Endothelial cell of umbilical vein (primary cell): Measurements from ENCODE around the gene STAG1. TPM values are rescaled to one million over a fixed set of nuclear protein-coding genes. Genes with fewer than 3 reads are reported as not detected.

Experiments used
- BruUV-seq: library from RNA; stranded (reverse); fragments of 400-500 nt; replicated peaks from 2 replicates; lab custom pipeline; 2021; lab: Mats Ljungman, UMichigan
- CTCF ChIA-PET: fragments of 300-600, 350-600 bp; sonication (Branson Sonifier 250); formaldehyde crosslinking; loops from one replicate; lab custom pipeline; 2021; ENCODE audit warnings: antibody characterized with exemption, inconsistent platforms; lab: Charles Lee
- POLR2A ChIA-PET: fragments of 300-600, 350-600 bp; sonication (Branson Sonifier 250); formaldehyde crosslinking; loops from one replicate; lab custom pipeline; 2021; ENCODE audit warnings: antibody characterized with exemption, inconsistent platforms; lab: Charles Lee
- DNase-seq: peaks from one replicate; pipeline ENCODE4 v3.0.0-alpha.2; 2011; ENCODE audit warnings: low read depth, low spot score
- FAIRE-seq: peaks from 2 replicates; lab custom pipeline; 2011; peaks lifted over from hg19 to GRCh38; lab: Jason Lieb, UNC
- H2AFZ ChIP-seq: 2 replicates; pipeline ENCODE4 v1.6.0; 2012; ENCODE audit warnings: low read depth, low read length, control low read depth, inconsistent platforms
- H3K27ac ChIP-seq: 2 replicates; pipeline ENCODE4 v1.5.1; 2011; ENCODE audit warnings: low read depth, mild to moderate bottlenecking, control low read depth, low read length, moderate library complexity; ENCODE audit not compliant: insufficient read depth
- H3K27me3 ChIP-seq, 2 experiments: 2 replicates each; pipeline versions ENCODE4 v1.6.0 to v1.6.1; 2011; ENCODE audit warnings: low read length in 2 of 2, mixed read lengths in 1 of 2; ENCODE audit not compliant: control insufficient read depth in 2 of 2, insufficient read depth in 2 of 2
- H3K36me3 ChIP-seq, 2 experiments: 2 replicates in 1 of 2; 3 replicates in 1 of 2; pipeline ENCODE4 v1.5.1; 2011; ENCODE audit warnings: low read length in 2 of 2, mild to moderate bottlenecking in 1 of 2, moderate library complexity in 1 of 2; ENCODE audit not compliant: control insufficient read depth in 2 of 2, insufficient read depth in 2 of 2; ENCODE audit errors: extremely low read depth in 1 of 2
- H3K4me1 ChIP-seq: 3 replicates; pipeline ENCODE4 v1.5.1; 2011; ENCODE audit warnings: mild to moderate bottlenecking, low read length; ENCODE audit not compliant: control insufficient read depth, insufficient read depth; ENCODE audit errors: extremely low read depth
- H3K4me2 ChIP-seq: 2 replicates; pipeline ENCODE4 v1.6.1; 2011; ENCODE audit warnings: low read length, control low read depth, mixed read lengths; ENCODE audit not compliant: insufficient read depth
- H3K4me3 ChIP-seq, 3 experiments: fragments of 200-600 bp in 1 of 3; sonication (generic), shearing (Covaris generic) in 1 of 3; replicated peaks in 1 of 3; 2 replicates each; pipeline ENCODE4 v1.5.1; 2011 to 2016; ENCODE audit warnings: control low read depth in 3 of 3, low read length in 3 of 3, mild to moderate bottlenecking in 2 of 3, inconsistent platforms in 1 of 3, low read depth in 1 of 3, moderate library complexity in 1 of 3; ENCODE audit not compliant: insufficient read depth in 1 of 3
- H3K79me2 ChIP-seq: 2 replicates; pipeline ENCODE4 v1.6.0; 2012; ENCODE audit warnings: low read length, inconsistent platforms; ENCODE audit not compliant: control insufficient read depth, insufficient read depth
- H3K9ac ChIP-seq: replicated peaks from 2 replicates; pipeline ENCODE3; 2011; ENCODE audit warnings: low read length, control low read depth; ENCODE audit not compliant: insufficient read depth; ENCODE audit errors: extremely low read depth
- H3K9me1 ChIP-seq: replicated peaks from 3 replicates; pipeline ENCODE4 v1.6.0; 2011; ENCODE audit warnings: mild to moderate bottlenecking, low read length; ENCODE audit not compliant: control insufficient read depth, insufficient read depth; ENCODE audit errors: extremely low read depth
- H3K9me3 ChIP-seq: replicated peaks from 2 replicates; pipeline ENCODE4 v1.5.1; 2012; ENCODE audit warnings: low read length, inconsistent platforms; ENCODE audit not compliant: control insufficient read depth, insufficient read depth
- H4K20me1 ChIP-seq: replicated peaks from 2 replicates; pipeline ENCODE3; 2011; ENCODE audit warnings: mild to moderate bottlenecking, low read length; ENCODE audit not compliant: control insufficient read depth, insufficient read depth; ENCODE audit errors: extremely low read depth
- CTCF ChIP-seq, 2 donors: IDR thresholded peaks; 1 replicate in 1 of 2; 2 replicates in 1 of 2; pipeline ENCODE4 v1.5.1; 2011; ENCODE audit warnings: low read length in 2 of 2, mild to moderate bottlenecking in 2 of 2, moderate library complexity in 2 of 2, control low read depth in 1 of 2, inconsistent platforms in 1 of 2, low read depth in 1 of 2; ENCODE audit not compliant: insufficient read depth in 1 of 2; ENCODE audit errors: extremely low read depth in 1 of 2
- FOS ChIP-seq: IDR thresholded peaks from 2 replicates; pipeline ENCODE4 v1.6.1; 2011; ENCODE audit warnings: mild to moderate bottlenecking, low read length, moderate library complexity, borderline replicate concordance; ENCODE audit not compliant: insufficient read depth
- JUN ChIP-seq: IDR thresholded peaks from 2 replicates; pipeline ENCODE4 v1.6.1; 2011; ENCODE audit warnings: borderline replicate concordance, low read depth; ENCODE audit not compliant: insufficient read length, insufficient read depth
- MYC ChIP-seq: IDR thresholded peaks from one replicate; pipeline ENCODE4 v1.6.1; 2011; ENCODE audit warnings: mild to moderate bottlenecking, low read depth, low read length
- dilution Hi-C: fragments of 300-500 bp; cut with MboI; formaldehyde crosslinking; loops from one replicate; pipeline ENCODE4 v1.15.0; 2019; ENCODE audit warnings: low sequenced_read_pairs; ENCODE audit not compliant: extremely low pct_ligation_motif_present
- intact Hi-C: fragments of 100-400 bp; cut with micrococcal nuclease; formaldehyde crosslinking; loops from one replicate; pipeline ENCODE4 v1.10.0; 2022
- polyA plus RNA-seq, 4 experiments: library from polyadenylated mRNA; depleted of rRNA in 3 of 4; stranded (reverse) in 3 of 4; unstranded in 1 of 4; fragments of >200 nt; gene quantifications; 2 replicates each; pipeline versions ENCODE4 v1.2.1 to v1.2.3, GENCODE V29; 2011 to 2012; ENCODE audit warnings: missing spikeins in 1 of 4
- total RNA-seq: library from RNA; stranded (reverse); gene quantifications from 2 replicates; pipeline ENCODE4 v1.2.3, GENCODE V29; 2021
- TF ChIP-seq, protein P1 (sequence below): IDR thresholded peaks from 2 replicates; pipeline ENCODE4 v1.6.1; 2011; ENCODE audit not compliant: insufficient read depth, insufficient read length

Gene STAG1
- total and polyA plus RNA-seq, 2 donors (not counting 3 experiments of a cell fraction or from before 2014, with no cell fraction given), result 7.4 to 42.1 TPM

- CTCF ChIA-PET, result interaction anchor here (3.9 to 4.5 kb wide), 2 partner anchors 275 to 398 kb away, joined by 9 to 27 read pairs; partner anchors contain the start of gene STAG1
- dilution Hi-C loops, result no loop called here
- intact Hi-C loops, result no loop called here
Observed at GRCh38 chr3:136353461-136353860, 398.7 kb downstream of the STAG1 start.

More at GRCh38 chr3:136353461-136353860, 398.7 kb downstream of the STAG1 start:
- Histone ChIP-seq H3K27ac (no peak overlapping the region), H3K27me3 (no peaks in the 10 kb centered on the region), H4K20me1 (no peaks in the 10 kb centered on the region), H3K79me2 (no peaks in the 10 kb centered on the region), H3K4me3 (no peak overlapping the region), H2AFZ (no peak overlapping the region), H3K9me3 (no peaks in the 10 kb centered on the region), H3K36me3 (peaks cover 0 to 2% of the 10 kb centered on the region in 2 experiments), H3K9me1 (no peaks in the 10 kb centered on the region), H3K4me1 (no peaks in the 10 kb centered on the region), H3K4me2 (no peak overlapping the region), H3K9ac (no peak overlapping the region)
- DNase-seq (no peak), FAIRE-seq (no peak)
- POLR2A ChIA-PET, result no interaction called here
- TF ChIP-seq FOS (no peak), CTCF (IDR thresholded peaks at IDR 0.05; ENCODE audit: extremely low read depth in 1 of 2, insufficient read depth in 1 of 2, low read depth in 1 of 2, low read length in 2 of 2) (no peak), JUN (no peak), MYC (no peak)
- TF ChIP-seq, protein P1, sequence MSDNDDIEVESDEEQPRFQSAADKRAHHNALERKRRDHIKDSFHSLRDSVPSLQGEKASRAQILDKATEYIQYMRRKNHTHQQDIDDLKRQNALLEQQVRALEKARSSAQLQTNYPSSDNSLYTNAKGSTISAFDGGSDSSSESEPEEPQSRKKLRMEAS, result no peak
- BruUV-seq, result no TSS peak
